MCF 10A (cell line): Measurements from ENCODE around the gene AFP. TPM values are rescaled to one million over a fixed set of nuclear protein-coding genes. Genes with fewer than 3 reads are reported as not detected.

Experiments used
- BruUV-seq: library from RNA; stranded (reverse); fragments of 400-500 nt; replicated peaks from 2 replicates; lab custom pipeline; 2021; lab: Mats Ljungman, UMichigan
- CTCF ChIA-PET: fragments of 300-600 bp; sonication (Branson Sonifier 250); formaldehyde crosslinking; extraction: SDS; loops from one replicate; lab custom pipeline; 2021; ENCODE audit warnings: antibody characterized with exemption, inconsistent platforms; lab: Yijun Ruan, JAX
- POLR2A ChIA-PET: fragments of 300-600, 350-650 bp; sonication (Branson Sonifier 250); formaldehyde crosslinking; extraction: SDS; loops from one replicate; lab custom pipeline; 2020; ENCODE audit warnings: antibody characterized with exemption, inconsistent platforms; lab: Yijun Ruan, JAX
- DNase-seq: peaks from one replicate; pipeline ENCODE4 v3.0.0-alpha.2; 2018; ENCODE audit not compliant: unreplicated experiment
- H3K27ac Mint-ChIP-seq: one replicate; pipeline ENCODE4 v1.8.0; 2022; ENCODE audit warnings: mild to moderate bottlenecking, low read depth, mixed read lengths; ENCODE audit not compliant: unreplicated experiment
- H3K27me3 Mint-ChIP-seq: one replicate; pipeline ENCODE4 v1.8.0; 2022; ENCODE audit warnings: mixed read lengths; ENCODE audit not compliant: insufficient read depth, unreplicated experiment
- H3K36me3 Mint-ChIP-seq: one replicate; pipeline ENCODE4 v1.8.0; 2022; ENCODE audit warnings: mild to moderate bottlenecking, moderate library complexity, mixed read lengths; ENCODE audit not compliant: insufficient read depth, unreplicated experiment
- H3K4me1 Mint-ChIP-seq: one replicate; pipeline ENCODE4 v1.8.0; 2022; ENCODE audit warnings: mixed read lengths; ENCODE audit not compliant: insufficient read depth, unreplicated experiment
- H3K4me3 Mint-ChIP-seq: one replicate; pipeline ENCODE4 v1.8.0; 2022; ENCODE audit warnings: mild to moderate bottlenecking, moderate library complexity, mixed read lengths; ENCODE audit not compliant: unreplicated experiment
- H3K9me3 Mint-ChIP-seq: one replicate; pipeline ENCODE4 v1.8.0; 2022; ENCODE audit warnings: mixed read lengths; ENCODE audit not compliant: unreplicated experiment
- CTCF ChIP-seq: fragments of 200-600 bp; IDR thresholded peaks from one replicate; pipeline ENCODE4 v1.8.0; 2022; ENCODE audit warnings: antibody characterized with exemption, mild to moderate bottlenecking; ENCODE audit not compliant: unreplicated experiment
- intact Hi-C: fragments of 100-400 bp; cut with micrococcal nuclease; formaldehyde crosslinking; loops from 2 replicates; pipeline ENCODE4 v1.14.1; 2022
- total RNA-seq: library from RNA; stranded (reverse); gene quantifications from 2 replicates; pipeline ENCODE4 v1.2.3, GENCODE V29; 2022

AFP gene
- total RNA-seq, 1 experiment from 2014 or later, result not detected

DNA sequence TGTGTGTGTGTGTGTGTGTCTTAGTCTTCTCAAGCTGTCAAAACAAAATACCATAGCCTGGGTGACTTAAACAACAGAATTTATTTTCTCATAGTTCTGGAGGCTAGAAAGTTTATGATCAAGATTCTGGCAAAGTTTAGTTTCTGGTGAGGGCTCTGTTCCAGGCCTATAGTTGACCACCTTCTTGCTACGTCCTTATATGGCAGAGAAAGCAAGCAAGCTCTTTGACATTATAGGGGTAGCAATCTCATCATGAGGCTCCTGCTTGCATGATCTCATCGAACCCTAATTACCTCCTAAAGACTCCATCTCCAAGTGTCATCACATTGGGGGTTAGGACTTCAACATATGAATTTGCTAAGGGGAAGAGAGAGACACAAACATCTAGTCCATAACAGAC lies 6.9 kb upstream of the AFP start:
- intact Hi-C loops, result no loop called here
- no peak overlapping the region for H3K4me3 Mint-ChIP-seq
- ChIA-PET POLR2A (interaction anchor here (0.7 kb wide), 1 partner anchor 11 kb away, joined by 4 read pairs; no protein-coding TSS in a partner anchor), CTCF (interaction anchor here (1.2 kb wide), 1 partner anchor 17 kb away, joined by 4 read pairs; no protein-coding TSS in a partner anchor)
- H3K36me3 Mint-ChIP-seq, result no peaks in the 10 kb centered on the region
- no TSS peak for BruUV-seq
- no peaks in the 10 kb centered on the region for H3K4me1 Mint-ChIP-seq
- TF ChIP-seq CTCF, result no peak
- H3K27me3 Mint-ChIP-seq, result peaks cover 44% of the 10 kb centered on the region
- H3K9me3 Mint-ChIP-seq, result no peaks in the 10 kb centered on the region
- DNase-seq, result no peak
- no peak overlapping the region for H3K27ac Mint-ChIP-seq

GRCh38 chr4:73429826-73430587 lies 6.0 kb upstream of the AFP start:
- no TSS peak for BruUV-seq
- POLR2A ChIA-PET, result no interaction called here
- no peak for DNase-seq
- Mint-ChIP-seq H3K27me3 (peaks cover 44% of the 10 kb centered on the region), H3K36me3 (no peaks in the 10 kb centered on the region), H3K9me3 (no peaks in the 10 kb centered on the region), H3K4me3 (no peak overlapping the region), H3K27ac (no peak overlapping the region), H3K4me1 (no peaks in the 10 kb centered on the region)
- no peak for TF ChIP-seq CTCF
- intact Hi-C loops, result loop anchor here (5.0 kb wide), 1 partner anchor 88 kb away; no protein-coding TSS in a partner anchor
- CTCF ChIA-PET, result interaction anchor here (0.5 to 1.5 kb wide), 2 partner anchors 16 to 57 kb away, joined by 3 to 5 read pairs; no protein-coding TSS in a partner anchor

DNA sequence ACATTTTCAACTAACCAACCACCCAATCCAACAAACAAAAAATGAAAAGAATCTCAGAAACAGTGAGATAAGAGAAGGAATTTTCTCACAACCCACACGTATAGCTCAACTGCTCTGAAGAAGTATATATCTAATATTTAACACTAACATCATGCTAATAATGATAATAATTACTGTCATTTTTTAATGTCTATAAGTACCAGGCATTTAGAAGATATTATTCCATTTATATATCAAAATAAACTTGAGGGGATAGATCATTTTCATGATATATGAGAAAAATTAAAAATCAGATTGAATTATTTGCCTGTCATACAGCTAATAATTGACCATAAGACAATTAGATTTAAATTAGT lies 4.2 kb upstream of the AFP start:
- CTCF ChIA-PET, result interaction anchor here (0.8 to 3.3 kb wide), 3 partner anchors 14 to 106 kb away, joined by 3 to 28 read pairs (median 11); no protein-coding TSS in a partner anchor
- no peaks in the 10 kb centered on the region for H3K9me3 Mint-ChIP-seq
- no TSS peak for BruUV-seq
- no peak overlapping the region for H3K4me3 Mint-ChIP-seq
- peaks cover 38% of the 10 kb centered on the region for H3K27me3 Mint-ChIP-seq
- no peak for TF ChIP-seq CTCF
- no peak overlapping the region for H3K27ac Mint-ChIP-seq
- intact Hi-C loops, result loop anchor here (5.0 kb wide), 1 partner anchor 89 kb away; no protein-coding TSS in a partner anchor
- DNase-seq, result no peak
- POLR2A ChIA-PET, result interaction anchor here (0.7 kb wide), 1 partner anchor 14 kb away, joined by 3 read pairs; no protein-coding TSS in a partner anchor
- H3K36me3 Mint-ChIP-seq, result no peaks in the 10 kb centered on the region
- no peaks in the 10 kb centered on the region for H3K4me1 Mint-ChIP-seq
